IMR-90 (cell line): ENCODE results near the gene TTC23. TPM values are rescaled to one million over a fixed set of nuclear protein-coding genes. Genes with fewer than 3 reads are reported as not detected.

ENCODE experiments used
- ATAC-seq: fragments of 200-7000 bp; cut with Tn5 transposase; 2 replicates; pipeline ENCODE4 v1.9.1; 2020; ENCODE audit warnings: low read depth, mild to moderate bottlenecking, moderate library complexity
- BruUV-seq: library from RNA; stranded (reverse); fragments of 400-500 nt; replicated peaks from 2 replicates; lab custom pipeline; 2021; lab: Mats Ljungman, UMichigan
- CTCF ChIA-PET: fragments of 300-600 bp; formaldehyde crosslinking; extraction: SDS; loops from one replicate; lab custom pipeline; 2021; ENCODE audit warnings: antibody characterized with exemption; lab: Yijun Ruan, JAX
- POLR2A ChIA-PET: fragments of 300-600 bp; sonication (Branson Sonifier 250); formaldehyde crosslinking; loops from one replicate; lab custom pipeline; 2022; ENCODE audit warnings: antibody characterized with exemption; ENCODE audit not compliant: unreplicated experiment; lab: Charles Lee
- DNase-seq: peaks from one replicate; pipeline ENCODE4 v3.0.0; 2013
- H2AFZ ChIP-seq: replicated peaks from 2 replicates; pipeline ENCODE3; 2013; ENCODE audit warnings: low read length, mild to moderate bottlenecking; ENCODE audit not compliant: poor library complexity
- H2AK5ac ChIP-seq: 2 replicates; pipeline ENCODE4 v1.6.1; 2013; ENCODE audit warnings: low read depth, low read length, inconsistent platforms
- H2AK9ac ChIP-seq: replicated peaks from 2 replicates; pipeline ENCODE3; 2013; ENCODE audit warnings: mild to moderate bottlenecking, low read depth, low read length, moderate library complexity; ENCODE audit not compliant: poor library complexity
- H2BK120ac ChIP-seq: 2 replicates; pipeline ENCODE4 v1.6.1; 2013; ENCODE audit warnings: low read depth, low read length, inconsistent platforms
- H2BK15ac ChIP-seq: 3 replicates; pipeline ENCODE4 v1.6.1; 2013; ENCODE audit warnings: low read depth, low read length, inconsistent platforms
- H2BK20ac ChIP-seq: 2 replicates; pipeline ENCODE4 v1.6.1; 2013; ENCODE audit warnings: low read depth, mild to moderate bottlenecking, inconsistent platforms, low read length, moderate library complexity
- H2BK5ac ChIP-seq: 2 replicates; pipeline ENCODE4 v1.6.1; 2013; ENCODE audit warnings: mild to moderate bottlenecking, low read depth, low read length, inconsistent platforms; ENCODE audit not compliant: poor library complexity, severe bottlenecking
- H3K14ac ChIP-seq: replicated peaks from 2 replicates; pipeline ENCODE4 v1.6.1; 2013; ENCODE audit warnings: low read depth, low read length, inconsistent platforms
- H3K18ac ChIP-seq: 2 replicates; pipeline ENCODE4 v1.6.1; 2013; ENCODE audit warnings: low read depth, low read length, control low read depth
- H3K23ac ChIP-seq: 2 replicates; pipeline ENCODE4 v1.6.1; 2013; ENCODE audit warnings: low read depth, low read length, inconsistent platforms
- H3K27ac ChIP-seq: 2 replicates; pipeline ENCODE4 v1.5.1; 2013; ENCODE audit warnings: mild to moderate bottlenecking, control low read depth, low read length; ENCODE audit not compliant: insufficient read depth
- H3K27me3 ChIP-seq: 2 replicates; pipeline ENCODE4 v1.6.1; 2013; ENCODE audit warnings: low read length; ENCODE audit not compliant: control insufficient read depth, insufficient read depth
- H3K36me3 ChIP-seq: 2 replicates; pipeline ENCODE4 v1.6.1; 2013; ENCODE audit warnings: low read length, mixed read lengths; ENCODE audit not compliant: control insufficient read depth, insufficient read depth
- H3K4ac ChIP-seq: 2 replicates; pipeline ENCODE4 v1.6.1; 2013; ENCODE audit warnings: low read depth, low read length, inconsistent platforms
- H3K4me1 ChIP-seq: 2 replicates; pipeline ENCODE4 v1.6.1; 2013; ENCODE audit warnings: low read length, mixed read lengths; ENCODE audit not compliant: control insufficient read depth, insufficient read depth
- H3K4me2 ChIP-seq: 2 replicates; pipeline ENCODE4 v1.6.1; 2013; ENCODE audit warnings: low read depth, mild to moderate bottlenecking, control low read depth, low read length, moderate library complexity
- H3K4me3 ChIP-seq: 2 replicates; pipeline ENCODE4 v1.5.1; 2013; ENCODE audit warnings: low read depth, mild to moderate bottlenecking, control low read depth, low read length, moderate library complexity; ENCODE audit not compliant: insufficient read depth
- H3K56ac ChIP-seq: 2 replicates; pipeline ENCODE4 v1.6.1; 2013; ENCODE audit warnings: low read length, inconsistent platforms; ENCODE audit not compliant: insufficient read depth; ENCODE audit errors: extremely low read depth
- H3K79me1 ChIP-seq, 2 experiments: 2 replicates each; pipeline ENCODE4 v1.6.1; 2013; ENCODE audit warnings: low read length in 2 of 2, inconsistent platforms in 1 of 2, low read depth in 1 of 2
- H3K9ac ChIP-seq: 2 replicates; pipeline ENCODE4 v1.6.1; 2013; ENCODE audit warnings: low read depth, low read length, control low read depth
- H3K9me1 ChIP-seq: 2 replicates; pipeline ENCODE4 v1.6.1; 2013; ENCODE audit warnings: low read length, inconsistent platforms; ENCODE audit not compliant: insufficient read depth
- H3K9me3 ChIP-seq: 2 replicates; pipeline ENCODE4 v1.6.1; 2013; ENCODE audit warnings: low read length; ENCODE audit not compliant: control insufficient read depth, insufficient read depth
- H4K20me1 ChIP-seq: 2 replicates; pipeline ENCODE4 v1.6.1; 2013; ENCODE audit warnings: low read length, inconsistent platforms; ENCODE audit not compliant: insufficient read depth
- H4K5ac ChIP-seq: 2 replicates; pipeline ENCODE4 v1.6.1; 2013; ENCODE audit warnings: mild to moderate bottlenecking, low read depth, low read length, control low read depth
- H4K8ac ChIP-seq, 2 experiments: 2 replicates each; pipeline ENCODE4 v1.6.1; 2013; ENCODE audit warnings: low read depth in 2 of 2, low read length in 2 of 2, control low read depth in 1 of 2, inconsistent platforms in 1 of 2
- H4K91ac ChIP-seq: 2 replicates; pipeline ENCODE4 v1.6.1; 2013; ENCODE audit warnings: low read depth, low read length, inconsistent platforms; ENCODE audit not compliant: insufficient read depth
- CEBPB ChIP-seq: IDR thresholded peaks from 2 replicates; pipeline ENCODE4 v1.6.1; 2012; ENCODE audit warnings: low read depth, low read length, improper control_type of control experiment
- CTCF ChIP-seq: conservative IDR thresholded peaks from 2 replicates; pipeline ENCODE4 v1.5.1; 2012; ENCODE audit warnings: mild to moderate bottlenecking, low read depth, low read length, improper control_type of control experiment
- FOS ChIP-seq: fragments of 150-350 bp; IDR thresholded peaks from 2 replicates; pipeline ENCODE4 v1.6.1; 2016; ENCODE audit warnings: low read depth, low read length
- NFE2L2 ChIP-seq: fragments of 150-350 bp; IDR thresholded peaks from 2 replicates; pipeline ENCODE4 v1.6.1; 2016; ENCODE audit warnings: low read depth, mild to moderate bottlenecking, low read length
- RCOR1 ChIP-seq: IDR thresholded peaks from 2 replicates; pipeline ENCODE4 v1.6.1; 2012; ENCODE audit warnings: mild to moderate bottlenecking, low read length, improper control_type of control experiment; ENCODE audit not compliant: insufficient replicate concordance
- WGBS, 2 experiments: methylation state at CpG; one replicate each; pipeline versions ENCODE4 v1.1.5 to v1.1.7; 2013; ENCODE audit warnings: missing lambda C conversion rate in 2 of 2; ENCODE audit not compliant: insufficient read length in 1 of 2; ENCODE audit errors: extremely low coverage in 2 of 2; 5-methylcytosine and 5-hydroxymethylcytosine counted together
- dilution Hi-C: fragments of 300-500 bp; cut with HindIII; formaldehyde crosslinking; loops from one replicate; pipeline ENCODE4 v1.14.3; 2018; ENCODE audit warnings: low sequenced_read_pairs; ENCODE audit not compliant: unreplicated experiment
- in situ Hi-C: fragments of 300-500 bp; cut with MboI; formaldehyde crosslinking; loops from 3 replicates; pipeline ENCODE4 v1.14.3; 2019; ENCODE audit warnings: low sequenced_read_pairs, inconsistent platforms, mixed read lengths
- intact Hi-C: fragments of 100-400 bp; cut with micrococcal nuclease; formaldehyde crosslinking; loops from 2 replicates; pipeline ENCODE4 v1.10.0; 2022
- polyA plus RNA-seq, 3 experiments: library from polyadenylated mRNA; depleted of rRNA; stranded (reverse); fragments of >200 nt; gene quantifications; 2 replicates each; pipeline ENCODE4 v1.2.3, GENCODE V29; 2012; ENCODE audit warnings: low replicate concordance in 1 of 3
- total RNA-seq: library from RNA; depleted of rRNA; stranded (reverse); fragments of >200 nt; gene quantifications from 2 replicates; pipeline ENCODE4 v1.2.3, GENCODE V29; 2012

Gene TTC23
- total and polyA plus RNA-seq, 2 of the 4 experiments (the other 2 are of a cell fraction) = 7.8 to 29.8 TPM

GRCh38 chr15:99118801-99119546, 130.4 kb downstream of the TTC23 start:
- H4K5ac ChIP-seq = no peak overlapping the region
- H2BK20ac ChIP-seq = no peak overlapping the region
- no peak for DNase-seq
- no peak overlapping the region for H3K4me3 ChIP-seq
- TF ChIP-seq CTCF (no peak), NFE2L2 (no peak), RCOR1 (no peak), CEBPB (no peak), FOS (no peak)
- H4K20me1 ChIP-seq = no peaks in the 10 kb centered on the region; the same call in 1 of the 2 replicates
- no peak overlapping the region for H2BK15ac ChIP-seq
- in situ Hi-C loops (loop anchor here (25.0 kb wide), 1 partner anchor 618 kb away; the partner anchor contains the start of gene LYSMD4), dilution Hi-C loops (loop anchor here (25.0 kb wide), 1 partner anchor 93 kb away; no protein-coding TSS in a partner anchor), intact Hi-C loops (no loop called here)
- no peak overlapping the region for H2AFZ ChIP-seq
- H3K9me1 ChIP-seq = peaks cover 10% of the 10 kb centered on the region; the same call in 1 of the 2 replicates
- no peak overlapping the region for H3K27ac ChIP-seq
- BruUV-seq = no TSS peak
- H3K4me2 ChIP-seq = no peak overlapping the region
- ChIA-PET POLR2A (no interaction called here), CTCF (no interaction called here)
- H3K23ac ChIP-seq = no peak overlapping the region
- no peak overlapping the region for H2BK120ac ChIP-seq
- H3K9ac ChIP-seq = no peak overlapping the region
- peaks cover 6% of the 10 kb centered on the region for H3K4me1 ChIP-seq
- no peak overlapping the region for H3K4ac ChIP-seq
- H3K27me3 ChIP-seq = no peaks in the 10 kb centered on the region
- no peak overlapping the region for H2BK5ac ChIP-seq
- no peaks in the 10 kb centered on the region for H3K9me3 ChIP-seq
- H3K14ac ChIP-seq = no peak overlapping the region
- 96% methylated on average over 10 of the region's 22 CpGs; no CpG with 5 or more reads in 1 of the 2 experiments for WGBS, 2 experiments
- H2AK5ac ChIP-seq = no peak overlapping the region
- H3K79me1 ChIP-seq = peaks cover 0 to 6% of the 10 kb centered on the region in 2 experiments; a peak in 1 of 4 replicates
- ATAC-seq = no peak
- H4K91ac ChIP-seq = no peak overlapping the region
- H2AK9ac ChIP-seq = no peak overlapping the region
- H3K56ac ChIP-seq = no peak overlapping the region
- no peak overlapping the region for H4K8ac ChIP-seq
- no peaks in the 10 kb centered on the region; the same call in 1 of the 2 replicates for H3K36me3 ChIP-seq
- no peak overlapping the region for H3K18ac ChIP-seq
